Activated CD8-positive, alpha-beta memory T cell treated with anti-CD3 and anti-CD28 coated beads for 1 hour (primary cell): Measurements from ENCODE around the gene TYW5.

Experiments used
- DNase-seq, 2 donors: peaks; one replicate each; pipeline ENCODE4 v3.0.0-alpha.2; 2020; ENCODE audit warnings: low read depth in 1 of 2; ENCODE audit errors: extremely low read depth in 1 of 2

TYW5 gene

GRCh38 chr2:199955339-199956061 lies at the start of gene TYW5, which contains the start of gene MAIP1:
Gene TYW5 (minus strand): TSS chr2:199955491. CDS start chr2:199955470, 21 bp downstream.
Gene MAIP1 (plus strand): TSS chr2:199955582. CDS start chr2:199955799, 217 bp downstream.
- peak; percentile 52 to 58 for DNase-seq

GRCh38 chr2:200003444-200003843 lies 48.2 kb upstream of the TYW5 start:
- no peak for DNase-seq

GRCh38 chr2:200000444-200001163 lies 45.3 kb upstream of the TYW5 start:
- no peak for DNase-seq

- no peak for DNase-seq
Measured at GRCh38 chr2:199999166-199999565, 43.9 kb upstream of the TYW5 start.

- DNase-seq = no peak
Measured at GRCh38 chr2:199997296-199997695, 42.0 kb upstream of the TYW5 start.

GRCh38 chr2:199994896-199995295 lies 39.6 kb upstream of the TYW5 start:
- no peak for DNase-seq

- no peak for DNase-seq
Measured at GRCh38 chr2:199994371-199994770, 39.1 kb upstream of the TYW5 start.

- no peak for DNase-seq
Measured at GRCh38 chr2:199992296-199992695, 37.0 kb upstream of the TYW5 start.

GRCh38 chr2:199991691-199992090 lies 36.4 kb upstream of the TYW5 start:
- no peak for DNase-seq

- no peak for DNase-seq
Measured at GRCh38 chr2:199989822-199990221, 34.5 kb upstream of the TYW5 start.

- DNase-seq = no peak
Measured at GRCh38 chr2:199988151-199988550, 32.9 kb upstream of the TYW5 start.

GRCh38 chr2:199987586-199987985 lies 32.3 kb upstream of the TYW5 start:
- no peak for DNase-seq

GRCh38 chr2:199985625-199986207 lies 30.4 kb upstream of the TYW5 start:
- DNase-seq = peak in 1 of 2 donors; percentile 3

- no peak for DNase-seq
Measured at GRCh38 chr2:199984755-199985154, 29.5 kb upstream of the TYW5 start.

- DNase-seq = no peak
Measured at GRCh38 chr2:199984159-199984558, 28.9 kb upstream of the TYW5 start.

- DNase-seq = no peak
Measured at GRCh38 chr2:199983534-199983933, 28.2 kb upstream of the TYW5 start.

GRCh38 chr2:199982126-199982843 lies 27.0 kb upstream of the TYW5 start:
- DNase-seq = no peak

GRCh38 chr2:199979832-199980628 lies 24.7 kb upstream of the TYW5 start:
- DNase-seq = peak; percentile 59 to 78

- DNase-seq = no peak
Measured at GRCh38 chr2:199979398-199979797, 24.1 kb upstream of the TYW5 start.

GRCh38 chr2:199977984-199978415 lies 22.7 kb upstream of the TYW5 start:
- DNase-seq = no peak
